Measurements from ENCODE around the gene ADA.

DNA sequence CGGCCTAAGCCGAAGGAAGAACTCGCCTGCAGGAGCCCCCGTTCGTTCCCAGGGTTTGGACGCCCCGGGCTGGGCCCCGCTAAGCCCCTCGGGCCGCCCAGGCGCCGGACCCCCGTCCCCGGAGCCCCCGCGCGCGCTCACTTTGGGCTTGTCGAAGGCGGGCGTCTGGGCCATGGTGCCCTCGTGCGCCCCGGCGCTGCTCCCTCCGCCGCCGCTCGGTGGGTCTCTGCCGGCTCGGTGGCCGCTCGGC lies 140 bp downstream of the ADA start:
- no peak for TF ChIP-seq TAF1 (IDR thresholded peaks at IDR 0.05; ENCODE audit: low read depth)
- TF ChIP-seq, protein P1, sequence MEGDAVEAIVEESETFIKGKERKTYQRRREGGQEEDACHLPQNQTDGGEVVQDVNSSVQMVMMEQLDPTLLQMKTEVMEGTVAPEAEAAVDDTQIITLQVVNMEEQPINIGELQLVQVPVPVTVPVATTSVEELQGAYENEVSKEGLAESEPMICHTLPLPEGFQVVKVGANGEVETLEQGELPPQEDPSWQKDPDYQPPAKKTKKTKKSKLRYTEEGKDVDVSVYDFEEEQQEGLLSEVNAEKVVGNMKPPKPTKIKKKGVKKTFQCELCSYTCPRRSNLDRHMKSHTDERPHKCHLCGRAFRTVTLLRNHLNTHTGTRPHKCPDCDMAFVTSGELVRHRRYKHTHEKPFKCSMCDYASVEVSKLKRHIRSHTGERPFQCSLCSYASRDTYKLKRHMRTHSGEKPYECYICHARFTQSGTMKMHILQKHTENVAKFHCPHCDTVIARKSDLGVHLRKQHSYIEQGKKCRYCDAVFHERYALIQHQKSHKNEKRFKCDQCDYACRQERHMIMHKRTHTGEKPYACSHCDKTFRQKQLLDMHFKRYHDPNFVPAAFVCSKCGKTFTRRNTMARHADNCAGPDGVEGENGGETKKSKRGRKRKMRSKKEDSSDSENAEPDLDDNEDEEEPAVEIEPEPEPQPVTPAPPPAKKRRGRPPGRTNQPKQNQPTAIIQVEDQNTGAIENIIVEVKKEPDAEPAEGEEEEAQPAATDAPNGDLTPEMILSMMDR (IDR thresholded peaks at IDR 0.05; ENCODE audit: poor library complexity, severe bottlenecking), result no peak
- no peak for TF ChIP-seq EZH2 (IDR thresholded peaks at IDR 0.05; ENCODE audit: borderline replicate concordance, insufficient read depth, low read length, poor library complexity, severe bottlenecking)
- TF ChIP-seq POLR2AphosphoS5 (IDR thresholded peaks at IDR 0.05), result no peak
- TF ChIP-seq, protein P2, sequence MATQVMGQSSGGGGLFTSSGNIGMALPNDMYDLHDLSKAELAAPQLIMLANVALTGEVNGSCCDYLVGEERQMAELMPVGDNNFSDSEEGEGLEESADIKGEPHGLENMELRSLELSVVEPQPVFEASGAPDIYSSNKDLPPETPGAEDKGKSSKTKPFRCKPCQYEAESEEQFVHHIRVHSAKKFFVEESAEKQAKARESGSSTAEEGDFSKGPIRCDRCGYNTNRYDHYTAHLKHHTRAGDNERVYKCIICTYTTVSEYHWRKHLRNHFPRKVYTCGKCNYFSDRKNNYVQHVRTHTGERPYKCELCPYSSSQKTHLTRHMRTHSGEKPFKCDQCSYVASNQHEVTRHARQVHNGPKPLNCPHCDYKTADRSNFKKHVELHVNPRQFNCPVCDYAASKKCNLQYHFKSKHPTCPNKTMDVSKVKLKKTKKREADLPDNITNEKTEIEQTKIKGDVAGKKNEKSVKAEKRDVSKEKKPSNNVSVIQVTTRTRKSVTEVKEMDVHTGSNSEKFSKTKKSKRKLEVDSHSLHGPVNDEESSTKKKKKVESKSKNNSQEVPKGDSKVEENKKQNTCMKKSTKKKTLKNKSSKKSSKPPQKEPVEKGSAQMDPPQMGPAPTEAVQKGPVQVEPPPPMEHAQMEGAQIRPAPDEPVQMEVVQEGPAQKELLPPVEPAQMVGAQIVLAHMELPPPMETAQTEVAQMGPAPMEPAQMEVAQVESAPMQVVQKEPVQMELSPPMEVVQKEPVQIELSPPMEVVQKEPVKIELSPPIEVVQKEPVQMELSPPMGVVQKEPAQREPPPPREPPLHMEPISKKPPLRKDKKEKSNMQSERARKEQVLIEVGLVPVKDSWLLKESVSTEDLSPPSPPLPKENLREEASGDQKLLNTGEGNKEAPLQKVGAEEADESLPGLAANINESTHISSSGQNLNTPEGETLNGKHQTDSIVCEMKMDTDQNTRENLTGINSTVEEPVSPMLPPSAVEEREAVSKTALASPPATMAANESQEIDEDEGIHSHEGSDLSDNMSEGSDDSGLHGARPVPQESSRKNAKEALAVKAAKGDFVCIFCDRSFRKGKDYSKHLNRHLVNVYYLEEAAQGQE (IDR thresholded peaks at IDR 0.05; ENCODE audit: borderline replicate concordance), result no peak
- no peak for TF ChIP-seq RAD21 (conservative IDR thresholded peaks at IDR 0.05)

Data from neural cell (in vitro differentiated cells).